ENCODE data around the gene PDZD4. TPM values are rescaled to one million over a fixed set of nuclear protein-coding genes. Genes with fewer than 3 reads are reported as not detected.

The PDZD4 gene
- total RNA-seq, 1 donor: under 0.01 TPM

- no peaks in the 10 kb centered on the region for H4K20me1 ChIP-seq (ENCODE audit: insufficient read depth, low read length)
- no peaks in the 10 kb centered on the region for H3K9me3 ChIP-seq (ENCODE audit: low read depth, low read length)
- no peak for DNase-seq (ENCODE audit: insufficient read length, low spot score, missing footprints)
- H3K79me2 ChIP-seq (ENCODE audit: insufficient read depth, low read length): no peaks in the 10 kb centered on the region
- no peak overlapping the region for H2AFZ ChIP-seq (ENCODE audit: low read length)
- no peak overlapping the region for H3K4me3 ChIP-seq (ENCODE audit: insufficient read depth, low read length)
- TF ChIP-seq, protein P1, sequence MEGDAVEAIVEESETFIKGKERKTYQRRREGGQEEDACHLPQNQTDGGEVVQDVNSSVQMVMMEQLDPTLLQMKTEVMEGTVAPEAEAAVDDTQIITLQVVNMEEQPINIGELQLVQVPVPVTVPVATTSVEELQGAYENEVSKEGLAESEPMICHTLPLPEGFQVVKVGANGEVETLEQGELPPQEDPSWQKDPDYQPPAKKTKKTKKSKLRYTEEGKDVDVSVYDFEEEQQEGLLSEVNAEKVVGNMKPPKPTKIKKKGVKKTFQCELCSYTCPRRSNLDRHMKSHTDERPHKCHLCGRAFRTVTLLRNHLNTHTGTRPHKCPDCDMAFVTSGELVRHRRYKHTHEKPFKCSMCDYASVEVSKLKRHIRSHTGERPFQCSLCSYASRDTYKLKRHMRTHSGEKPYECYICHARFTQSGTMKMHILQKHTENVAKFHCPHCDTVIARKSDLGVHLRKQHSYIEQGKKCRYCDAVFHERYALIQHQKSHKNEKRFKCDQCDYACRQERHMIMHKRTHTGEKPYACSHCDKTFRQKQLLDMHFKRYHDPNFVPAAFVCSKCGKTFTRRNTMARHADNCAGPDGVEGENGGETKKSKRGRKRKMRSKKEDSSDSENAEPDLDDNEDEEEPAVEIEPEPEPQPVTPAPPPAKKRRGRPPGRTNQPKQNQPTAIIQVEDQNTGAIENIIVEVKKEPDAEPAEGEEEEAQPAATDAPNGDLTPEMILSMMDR (IDR thresholded peaks at IDR 0.05; ENCODE audit: extremely low read depth, low read depth, low read length): no peak
- no peaks in the 10 kb centered on the region for H3K4me1 ChIP-seq (ENCODE audit: insufficient read depth, low read length)
- H3K27me3 ChIP-seq (ENCODE audit: insufficient read depth, low read length): no peaks in the 10 kb centered on the region
- H3K27ac ChIP-seq (ENCODE audit: low read depth, low read length): no peak overlapping the region
- no peak overlapping the region for H3K4me2 ChIP-seq (ENCODE audit: insufficient read depth, low read length)
- H3K36me3 ChIP-seq (ENCODE audit: insufficient read depth, low read length): no peaks in the 10 kb centered on the region
Observed at GRCh38 chrX:153803211-153804099, 26.9 kb downstream of the PDZD4 start.

GRCh38 chrX:153802513-153803045, 27.8 kb downstream of the PDZD4 start:
- Histone ChIP-seq H2AFZ (ENCODE audit: low read length) (no peak overlapping the region), H3K79me2 (ENCODE audit: insufficient read depth, low read length) (no peaks in the 10 kb centered on the region)
- TF ChIP-seq, protein P1 (IDR thresholded peaks at IDR 0.05; ENCODE audit: extremely low read depth, low read depth, low read length): no peak

DNA sequence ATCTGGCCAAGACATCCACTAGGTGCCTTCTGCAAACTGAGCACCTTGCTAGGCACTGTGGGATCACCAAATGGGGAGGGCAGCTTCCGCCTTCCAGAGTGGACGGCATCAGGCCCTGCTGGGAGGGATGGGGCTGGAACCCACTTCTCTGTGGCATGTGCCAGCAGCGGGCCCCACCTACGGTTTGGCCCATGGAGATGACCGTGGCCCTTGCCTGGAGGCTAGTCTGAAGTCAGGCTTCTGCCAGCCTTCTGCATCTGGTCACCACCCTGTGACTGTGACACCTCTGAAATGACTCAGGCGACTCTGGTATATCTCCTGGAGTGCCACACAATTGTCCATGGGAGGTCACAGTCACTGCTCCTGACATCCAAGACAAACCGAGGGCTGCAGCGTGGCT, 28.7 kb downstream of the PDZD4 start:
- DNase-seq (ENCODE audit: insufficient read length, low spot score, missing footprints): no peak
- TF ChIP-seq, protein P1 (IDR thresholded peaks at IDR 0.05; ENCODE audit: extremely low read depth, low read depth, low read length): no peak
- peaks cover 6% of the 10 kb centered on the region for H3K79me2 ChIP-seq (ENCODE audit: insufficient read depth, low read length)
- H3K4me3 ChIP-seq (ENCODE audit: insufficient read depth, low read length): no peak overlapping the region
- H2AFZ ChIP-seq (ENCODE audit: low read length): no peak overlapping the region
- H3K36me3 ChIP-seq (ENCODE audit: insufficient read depth, low read length): peaks cover 3% of the 10 kb centered on the region
- no peak overlapping the region for H3K27ac ChIP-seq (ENCODE audit: low read depth, low read length)
- peaks cover 5% of the 10 kb centered on the region for H4K20me1 ChIP-seq (ENCODE audit: insufficient read depth, low read length)
- H3K4me2 ChIP-seq (ENCODE audit: insufficient read depth, low read length): no peak overlapping the region
- no peaks in the 10 kb centered on the region for H3K27me3 ChIP-seq (ENCODE audit: insufficient read depth, low read length)
- no peaks in the 10 kb centered on the region for H3K9me3 ChIP-seq (ENCODE audit: low read depth, low read length)
- no peaks in the 10 kb centered on the region for H3K4me1 ChIP-seq (ENCODE audit: insufficient read depth, low read length)

More at GRCh38 chrX:153802513-153803045, 27.8 kb downstream of the PDZD4 start:
- Histone ChIP-seq H3K4me2 (ENCODE audit: insufficient read depth, low read length) (no peak overlapping the region), H3K27me3 (ENCODE audit: insufficient read depth, low read length) (no peaks in the 10 kb centered on the region), H3K36me3 (ENCODE audit: insufficient read depth, low read length) (peaks cover 2% of the 10 kb centered on the region), H3K4me1 (ENCODE audit: insufficient read depth, low read length) (no peaks in the 10 kb centered on the region), H3K9me3 (ENCODE audit: low read depth, low read length) (no peaks in the 10 kb centered on the region), H3K27ac (ENCODE audit: low read depth, low read length) (no peak overlapping the region), H3K4me3 (ENCODE audit: insufficient read depth, low read length) (no peak overlapping the region), H4K20me1 (ENCODE audit: insufficient read depth, low read length) (no peaks in the 10 kb centered on the region)
- DNase-seq (ENCODE audit: insufficient read length, low spot score, missing footprints): no peak

DNA sequence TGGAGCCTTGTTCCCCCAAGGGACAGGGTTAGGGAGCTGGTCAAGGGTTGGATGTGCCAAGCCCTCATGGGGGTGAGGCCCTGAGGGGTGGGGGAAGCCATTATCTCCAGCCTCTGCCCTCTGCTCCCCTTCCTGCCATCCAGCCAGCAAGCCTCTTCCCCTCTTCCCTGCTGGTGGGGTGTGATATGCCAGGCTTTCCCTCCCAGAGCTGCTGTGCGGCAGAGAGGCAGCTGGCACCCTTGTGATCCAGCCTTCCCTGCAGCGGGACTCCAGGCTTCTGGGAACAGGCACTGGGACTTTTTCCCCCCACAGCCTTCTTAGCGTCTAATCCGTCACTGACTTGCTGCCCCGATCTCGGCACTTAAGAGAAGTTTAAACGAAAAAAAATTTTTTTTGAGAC, 29.6 kb downstream of the PDZD4 start:
- Histone ChIP-seq H3K9me3 (ENCODE audit: low read depth, low read length) (no peaks in the 10 kb centered on the region), H3K27ac (ENCODE audit: low read depth, low read length) (no peak overlapping the region), H3K36me3 (ENCODE audit: insufficient read depth, low read length) (peaks cover 3% of the 10 kb centered on the region), H3K27me3 (ENCODE audit: insufficient read depth, low read length) (no peaks in the 10 kb centered on the region), H3K79me2 (ENCODE audit: insufficient read depth, low read length) (peaks cover 15% of the 10 kb centered on the region), H2AFZ (ENCODE audit: low read length) (no peak overlapping the region), H3K4me3 (ENCODE audit: insufficient read depth, low read length) (no peak overlapping the region), H3K4me1 (ENCODE audit: insufficient read depth, low read length) (peaks cover 2% of the 10 kb centered on the region), H3K4me2 (ENCODE audit: insufficient read depth, low read length) (no peak overlapping the region), H4K20me1 (ENCODE audit: insufficient read depth, low read length) (peaks cover 12% of the 10 kb centered on the region)
- TF ChIP-seq, protein P1 (IDR thresholded peaks at IDR 0.05; ENCODE audit: extremely low read depth, low read depth, low read length): no peak
- peak; percentile 88 for DNase-seq (ENCODE audit: insufficient read length, low spot score, missing footprints)

Data from osteoblast (primary cell).